Epithelial cell of esophagus (primary cell): Measurements from ENCODE around the gene EHBP1L1.

ENCODE experiments used
- DNase-seq: peaks from one replicate; pipeline ENCODE4 v3.0.0; 2010; ENCODE audit warnings: low read depth
- H3K4me3 ChIP-seq: 2 replicates; pipeline ENCODE4 v1.5.1; 2011; ENCODE audit warnings: mild to moderate bottlenecking, low read length, control low read depth
- CTCF ChIP-seq: IDR thresholded peaks from 2 replicates; pipeline ENCODE4 v1.5.1; 2011; ENCODE audit warnings: low read depth, mild to moderate bottlenecking, low read length, control low read depth, inconsistent platforms; ENCODE audit not compliant: insufficient read depth; ENCODE audit errors: missing control alignments

EHBP1L1 gene

GRCh38 chr11:65611028-65611757 lies 35.3 kb downstream of the EHBP1L1 start:
- no peak for DNase-seq
- TF ChIP-seq CTCF = no peak
- H3K4me3 ChIP-seq = no peak overlapping the region

DNA sequence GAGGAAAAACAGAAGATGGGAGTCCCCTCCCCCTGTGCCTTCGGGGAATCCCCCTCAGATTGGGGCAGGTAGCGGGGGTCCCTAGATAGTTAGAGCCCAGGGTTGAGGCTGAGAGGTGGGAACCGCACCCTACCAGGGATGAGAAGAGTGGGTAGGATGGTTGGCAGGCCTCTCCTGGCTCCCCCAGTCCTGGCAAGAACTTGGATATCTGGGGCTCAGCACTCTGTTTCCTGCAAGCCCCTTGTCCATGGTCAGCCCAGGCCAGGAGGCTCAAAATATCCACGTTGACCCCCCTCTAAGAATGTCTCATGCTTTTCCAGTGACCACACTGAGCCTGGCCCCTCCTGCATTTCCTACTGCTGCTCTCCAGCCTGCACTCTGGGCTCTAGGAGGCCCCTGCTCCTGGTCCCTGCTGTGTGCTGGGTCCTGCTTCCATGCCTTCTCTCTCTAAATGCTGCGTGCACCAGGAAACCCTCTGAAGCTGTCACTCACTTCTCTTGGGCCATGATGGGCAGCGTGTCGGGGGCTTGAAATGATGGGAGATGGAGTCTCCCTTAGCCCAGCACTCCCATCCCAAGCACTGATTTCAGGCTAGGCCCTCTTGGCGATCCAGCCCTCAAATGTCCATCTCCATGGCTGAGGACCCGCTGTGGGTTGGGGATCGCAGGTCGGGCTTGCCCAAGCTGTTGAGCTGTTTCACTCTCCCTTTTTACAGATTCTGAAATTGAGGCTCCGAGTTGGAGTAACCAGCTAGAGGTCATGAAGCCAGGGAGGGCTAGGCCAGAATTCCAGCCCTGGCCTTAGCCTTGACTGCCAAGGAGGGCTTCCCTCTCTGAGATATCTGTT lies 36.1 kb downstream of the EHBP1L1 start:
- TF ChIP-seq CTCF = no peak
- no peak overlapping the region for H3K4me3 ChIP-seq
- no peak for DNase-seq

- TF ChIP-seq CTCF = no peak
- H3K4me3 ChIP-seq = peak overlapping the region; percentile 98
- DNase-seq = no peak
These were observed 36.8 kb downstream of the EHBP1L1 start for GRCh38 chr11:65612691-65613090.

DNA sequence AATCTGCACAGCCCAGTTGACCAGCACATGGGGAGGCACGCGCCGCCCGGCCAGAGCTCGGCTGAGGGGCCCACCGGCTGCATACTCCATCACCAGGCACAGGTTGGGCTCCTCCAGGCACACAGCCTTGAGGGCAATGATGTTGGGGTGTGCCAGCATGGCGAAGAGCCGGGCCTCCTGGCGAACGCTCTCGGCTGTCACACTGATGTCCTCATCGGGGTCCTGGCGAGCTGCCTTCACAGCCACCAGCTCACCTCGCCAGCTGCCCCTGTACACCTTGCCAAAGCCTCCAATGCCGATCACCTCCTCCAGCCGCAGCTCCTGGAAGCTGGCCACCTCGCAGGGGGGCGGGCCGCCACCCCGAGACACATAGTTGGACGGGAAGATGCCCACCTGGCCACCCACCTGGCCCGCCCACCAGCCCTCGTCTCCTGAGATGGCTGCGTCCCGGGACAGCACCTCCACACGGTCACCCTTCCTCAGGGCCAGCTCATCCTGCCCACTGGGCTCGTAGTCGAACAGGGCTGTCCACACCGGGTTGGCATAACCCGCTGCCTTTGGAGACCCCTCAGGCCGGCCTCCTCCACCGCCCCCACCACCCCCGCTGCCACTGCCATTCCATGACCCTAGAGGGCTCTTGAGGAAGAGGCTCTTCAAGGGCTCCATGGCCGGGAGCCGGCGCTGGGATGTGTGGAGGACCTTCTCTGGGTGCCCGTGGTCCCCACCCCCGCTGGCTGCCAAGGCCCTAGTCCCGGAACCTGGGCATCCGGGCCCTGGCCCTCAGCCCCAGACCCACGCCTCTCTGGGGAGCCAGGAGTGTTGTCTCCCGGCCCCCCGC lies 37.5 kb downstream of the EHBP1L1 start:
- peak overlapping the region; percentile 98 for H3K4me3 ChIP-seq
- DNase-seq = no peak
- no peak for TF ChIP-seq CTCF

- TF ChIP-seq CTCF = no peak
- peak; percentile 100 for DNase-seq
- peak within 1 kb of the TSS; percentile 98 for H3K4me3 ChIP-seq
These were observed 39.5 kb downstream of the EHBP1L1 start, which contains the start of gene PCNX3 for GRCh38 chr11:65615229-65615949. Gene PCNX3, plus strand, starts transcription at chr11:65615776. Its CDS starts 536 bp downstream, at chr11:65616312.

DNA sequence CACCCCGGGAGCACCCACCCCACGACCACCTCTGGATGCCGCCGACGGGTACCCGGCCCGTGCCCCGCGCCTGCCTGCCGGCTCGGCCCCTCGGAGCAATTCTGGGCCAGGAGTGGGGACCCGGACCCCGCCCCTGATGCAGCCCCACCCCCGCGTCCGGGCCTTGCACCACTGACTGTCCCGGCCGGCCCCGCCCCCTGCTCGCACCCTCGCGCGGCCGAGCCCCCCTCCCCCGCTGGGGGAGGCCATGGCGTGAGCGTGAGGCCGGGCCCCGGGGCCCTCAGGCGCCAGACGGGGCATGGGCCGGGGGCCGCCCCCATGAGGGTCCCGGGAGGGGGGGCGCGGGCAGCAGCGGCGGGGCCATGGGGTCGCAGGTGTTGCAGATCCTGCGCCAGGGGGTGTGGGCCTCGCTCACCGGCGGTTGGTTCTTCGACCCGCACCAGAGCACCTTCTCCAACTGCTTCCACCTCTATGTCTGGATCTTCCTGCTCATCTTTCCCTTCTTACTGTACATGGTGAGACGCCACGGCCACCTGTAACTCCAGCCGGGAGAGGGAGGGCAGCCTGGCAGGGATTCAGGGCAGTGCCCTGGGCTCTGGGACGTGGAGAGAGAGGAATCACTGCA lies 40.2 kb downstream of the EHBP1L1 start:
- no peak for TF ChIP-seq CTCF
- no peak for DNase-seq
- peak overlapping the region; percentile 85 for H3K4me3 ChIP-seq
